T follicular helper cell (primary cell): Measurements from ENCODE around the gene ATM.
A peak's percentile ranks its signal among the peaks of the same experiment; 100 is the strongest.
"Not testable (repeated sequence)": the region's sequence is repeated elsewhere in the genome, so short reads cannot be mapped to it uniquely, and the experiment has no call there.

ENCODE experiments used
- DNase-seq: peaks from one replicate; pipeline ENCODE4 v3.0.0-alpha.2; 2020; ENCODE audit warnings: low read depth

The ATM gene

GRCh38 chr11:108370315-108370714 lies 147.4 kb downstream of the ATM start:
- DNase-seq, result no peak

DNA sequence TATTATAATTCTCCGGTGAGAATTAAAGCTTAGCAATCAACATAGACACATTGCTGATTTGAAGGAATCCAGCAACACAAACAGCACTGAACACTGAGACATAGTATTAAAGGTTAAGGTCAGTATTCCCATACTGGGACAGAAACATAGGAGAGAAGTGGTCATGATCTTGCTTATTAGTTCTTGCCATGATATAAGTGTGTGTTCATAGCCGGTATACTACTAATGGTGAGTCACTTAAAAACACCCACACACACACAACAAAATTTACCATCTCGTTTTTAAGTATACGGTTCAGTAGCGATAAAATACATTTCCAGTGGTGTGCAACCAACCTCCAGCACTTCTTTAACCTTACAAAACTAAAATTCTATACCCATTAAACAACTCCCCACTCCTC lies 148.1 kb downstream of the ATM start:
- no peak for DNase-seq

- DNase-seq, result not testable (repeated sequence)
These were observed 150.6 kb downstream of the ATM start for GRCh38 chr11:108373505-108373904.

DNA sequence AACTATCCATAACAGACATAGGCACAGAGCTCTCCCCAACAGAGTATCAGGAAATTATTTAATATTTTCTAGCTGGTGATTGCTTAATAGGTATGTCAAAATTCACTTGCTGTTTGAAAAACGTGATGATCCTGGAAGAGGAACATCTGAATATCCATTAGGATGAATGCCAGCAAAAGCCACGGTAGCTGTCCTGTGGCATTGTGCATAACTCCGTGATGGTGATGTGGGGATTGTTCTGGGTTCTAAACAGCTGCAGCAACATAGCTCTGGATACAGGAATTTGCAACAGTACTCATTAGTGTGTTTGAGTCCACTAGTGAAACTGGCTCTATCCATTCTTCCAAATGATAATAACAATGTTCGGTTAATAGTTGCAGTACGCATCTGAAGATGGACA lies 165.7 kb downstream of the ATM start:
- DNase-seq, result no peak

DNA sequence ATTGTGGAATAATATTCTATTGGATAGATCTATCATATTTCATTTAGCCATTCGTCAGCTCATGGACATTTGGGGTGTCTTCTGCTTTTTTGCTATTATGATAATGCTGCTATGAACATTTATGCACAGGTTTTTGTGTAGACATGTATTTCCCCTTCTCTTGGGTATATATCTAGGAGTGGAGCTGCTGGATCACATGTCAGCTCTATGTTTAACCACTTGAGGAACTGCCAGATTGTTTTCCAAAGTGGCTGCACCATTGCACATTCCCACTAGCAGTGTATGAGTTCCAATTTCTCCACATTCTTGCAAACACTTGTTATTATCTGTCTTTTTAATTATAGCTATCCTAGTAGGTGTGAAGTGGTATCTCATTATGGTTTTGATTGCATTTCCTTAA lies 169.5 kb downstream of the ATM start:
- no peak for DNase-seq

DNA sequence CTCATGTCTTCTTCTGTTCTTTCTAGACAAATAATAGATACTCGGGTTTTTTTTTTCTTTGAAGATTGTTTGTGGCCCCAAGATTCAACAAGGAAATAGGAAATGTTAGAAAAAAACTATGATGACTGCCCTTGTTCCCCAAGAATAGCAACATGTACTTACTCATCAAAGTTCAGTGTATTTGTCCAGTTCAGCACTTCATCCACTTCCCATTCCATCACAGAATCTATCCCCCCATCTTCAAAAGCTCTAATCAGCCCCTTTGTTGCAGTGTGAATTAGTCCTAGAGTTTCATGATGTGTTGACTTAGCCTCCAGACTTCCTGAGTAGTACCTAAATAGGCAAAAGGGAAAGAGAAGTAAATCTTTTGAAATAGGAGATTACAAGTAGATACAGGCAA lies 170.2 kb downstream of the ATM start:
- DNase-seq, result no peak

GRCh38 chr11:108394744-108395284 lies 171.9 kb downstream of the ATM start:
- DNase-seq, result no peak

GRCh38 chr11:108396672-108397071 lies 173.8 kb downstream of the ATM start:
- not testable (repeated sequence) for DNase-seq

DNA sequence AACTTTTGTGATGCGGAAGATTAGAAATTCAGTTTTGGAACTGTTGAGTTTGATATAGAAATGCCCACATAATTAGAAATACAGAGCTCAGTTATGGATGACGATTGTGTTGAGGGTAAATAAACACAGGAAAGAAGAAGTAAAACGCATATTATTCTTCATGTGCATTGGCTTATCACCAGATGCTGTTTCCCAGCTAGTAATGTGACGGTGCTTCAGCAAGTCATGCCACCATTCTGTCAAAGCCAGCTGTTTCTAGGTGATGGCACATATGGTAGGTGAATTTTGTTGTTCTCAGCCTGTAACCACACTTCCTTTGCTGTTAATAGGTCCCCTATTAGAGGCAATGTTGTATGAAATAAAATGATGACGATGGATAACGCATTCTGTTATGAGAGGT lies 175.6 kb downstream of the ATM start:
- DNase-seq, result no peak

DNA sequence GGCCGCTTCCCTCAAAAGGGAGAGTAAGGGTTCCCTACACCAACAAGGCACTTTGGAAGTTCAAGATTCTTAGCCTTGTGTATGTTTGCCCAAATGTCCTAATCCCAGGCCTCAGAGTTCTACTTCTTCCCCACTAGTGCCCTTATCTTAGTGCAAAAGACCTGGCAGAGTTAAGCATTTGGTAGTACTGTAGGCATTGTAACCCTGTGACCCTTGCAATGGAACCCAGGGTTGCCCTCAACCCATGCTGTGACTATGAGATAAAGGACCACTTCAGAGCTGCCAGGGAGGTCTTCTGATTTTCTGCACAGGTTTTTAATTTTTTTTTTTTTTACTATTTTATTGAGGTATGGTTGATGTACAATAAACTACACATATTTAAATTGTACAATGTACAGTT lies 179.4 kb downstream of the ATM start:
- DNase-seq, result no peak

DNA sequence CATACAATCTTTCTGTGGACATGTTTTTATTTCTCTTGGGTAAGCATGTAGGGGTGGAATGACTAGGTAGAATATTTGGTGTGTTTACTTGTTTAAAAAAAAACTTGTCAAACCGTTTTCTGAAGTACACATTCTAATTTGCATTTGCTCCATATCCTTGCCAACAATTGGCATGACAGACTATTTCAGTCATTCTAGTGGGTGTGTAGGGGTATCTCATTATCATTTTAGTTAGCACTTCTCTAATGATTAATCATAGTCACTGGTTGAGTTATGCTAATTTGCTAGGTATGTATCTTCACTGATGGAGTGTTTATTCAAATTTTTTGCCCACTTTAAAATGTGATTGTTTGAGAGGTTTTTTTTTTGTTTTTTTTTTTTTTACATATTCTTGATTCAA lies 180.2 kb downstream of the ATM start:
- no peak for DNase-seq

- DNase-seq, result no peak
These were observed 182.8 kb downstream of the ATM start for GRCh38 chr11:108405706-108406105.

GRCh38 chr11:108414958-108415357 lies 192.1 kb downstream of the ATM start:
- no peak for DNase-seq

DNA sequence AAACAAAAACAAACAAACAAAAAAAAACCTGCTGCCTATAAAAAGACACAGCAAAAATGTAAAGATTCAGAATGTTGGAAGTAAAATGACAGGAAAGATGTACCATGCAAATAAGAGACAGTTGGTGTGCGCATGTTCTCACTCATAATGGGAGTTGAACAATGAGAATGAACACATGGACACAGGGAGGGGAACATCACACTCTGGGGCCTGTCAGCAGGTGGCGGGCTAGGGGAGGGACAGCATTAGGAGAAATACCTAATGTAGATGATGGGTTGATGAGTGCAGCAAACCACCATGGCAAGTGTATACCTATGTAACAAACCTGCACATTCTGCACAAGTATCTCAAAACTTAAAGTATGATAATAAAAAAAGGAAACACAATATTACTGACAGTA lies 194.7 kb downstream of the ATM start:
- DNase-seq, result peak; percentile 32
